Gastroesophageal sphincter (tissue), 3 donors: ENCODE measurements around the gene ENPP3.

Source experiments
- EP300 ChIP-seq: sonication (generic); formaldehyde crosslinking; IDR thresholded peaks from one replicate; pipeline ENCODE4 v1.6.1; 2017; ENCODE audit warnings: antibody characterized with exemption, mild to moderate bottlenecking
- POLR2A ChIP-seq, 2 donors: fragments of 450-650 bp; IDR thresholded peaks; one replicate each; pipeline ENCODE4 v1.6.1; 2017; ENCODE audit warnings: antibody characterized with exemption in 2 of 2, mild to moderate bottlenecking in 2 of 2, moderate library complexity in 1 of 2
- POLR2AphosphoS5 ChIP-seq: sonication (generic); formaldehyde crosslinking; IDR thresholded peaks from one replicate; pipeline ENCODE4 v1.6.1; 2017; ENCODE audit warnings: antibody characterized with exemption
- TF ChIP-seq, protein P1 (sequence below), 4 experiments: fragments of 200-600 bp in 2 of 4; fragments of 450-650 bp in 2 of 4; sonication (generic) in 1 of 4; IDR thresholded peaks; one replicate each; pipeline ENCODE4 v1.5.1; 2017 to 2019; ENCODE audit warnings: antibody characterized with exemption in 4 of 4, mild to moderate bottlenecking in 2 of 4, moderate library complexity in 2 of 4

DNA sequence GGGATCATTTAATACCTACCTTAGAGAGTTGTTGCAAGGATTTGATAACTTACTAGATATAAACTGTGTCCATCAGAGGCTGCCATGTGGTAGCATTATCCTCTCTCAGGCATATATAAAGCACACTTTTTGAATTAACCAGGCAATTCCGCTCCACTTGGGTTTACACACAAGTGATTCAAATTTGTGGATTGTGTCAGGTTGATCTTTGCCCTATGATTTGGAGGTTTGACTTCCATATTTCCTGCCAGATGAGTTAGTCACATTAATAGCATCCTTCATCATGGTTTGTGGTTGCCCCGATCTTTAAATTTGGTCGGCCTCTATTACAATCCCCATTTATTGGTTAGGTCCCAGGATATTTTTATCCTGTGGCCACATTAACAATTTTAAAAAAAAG lies 118.5 kb downstream of the ENPP3 start:
- TF ChIP-seq, protein P1, sequence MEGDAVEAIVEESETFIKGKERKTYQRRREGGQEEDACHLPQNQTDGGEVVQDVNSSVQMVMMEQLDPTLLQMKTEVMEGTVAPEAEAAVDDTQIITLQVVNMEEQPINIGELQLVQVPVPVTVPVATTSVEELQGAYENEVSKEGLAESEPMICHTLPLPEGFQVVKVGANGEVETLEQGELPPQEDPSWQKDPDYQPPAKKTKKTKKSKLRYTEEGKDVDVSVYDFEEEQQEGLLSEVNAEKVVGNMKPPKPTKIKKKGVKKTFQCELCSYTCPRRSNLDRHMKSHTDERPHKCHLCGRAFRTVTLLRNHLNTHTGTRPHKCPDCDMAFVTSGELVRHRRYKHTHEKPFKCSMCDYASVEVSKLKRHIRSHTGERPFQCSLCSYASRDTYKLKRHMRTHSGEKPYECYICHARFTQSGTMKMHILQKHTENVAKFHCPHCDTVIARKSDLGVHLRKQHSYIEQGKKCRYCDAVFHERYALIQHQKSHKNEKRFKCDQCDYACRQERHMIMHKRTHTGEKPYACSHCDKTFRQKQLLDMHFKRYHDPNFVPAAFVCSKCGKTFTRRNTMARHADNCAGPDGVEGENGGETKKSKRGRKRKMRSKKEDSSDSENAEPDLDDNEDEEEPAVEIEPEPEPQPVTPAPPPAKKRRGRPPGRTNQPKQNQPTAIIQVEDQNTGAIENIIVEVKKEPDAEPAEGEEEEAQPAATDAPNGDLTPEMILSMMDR (IDR thresholded peaks at IDR 0.05): no peak
- TF ChIP-seq POLR2AphosphoS5: no peak
- TF ChIP-seq POLR2A (IDR thresholded peaks at IDR 0.05): no peak
- no peak for TF ChIP-seq EP300
